HepG2 (cell line): Measurements from ENCODE around the gene PTCD3. TPM values are rescaled to one million over a fixed set of nuclear protein-coding genes. Genes with fewer than 3 reads are reported as not detected.

Experiments used
- ATAC-seq: fragments of 200-7000 bp; cut with Tn5 transposase; 3 replicates; pipeline ENCODE4 v1.9.1; 2020; ENCODE audit warnings: mild to moderate bottlenecking, moderate library complexity
- BruUV-seq: library from RNA; stranded (reverse); fragments of 400-500 nt; replicated peaks from 2 replicates; lab custom pipeline; 2021; lab: Mats Ljungman, UMichigan
- CTCF ChIA-PET: fragments of 300-600 bp; formaldehyde crosslinking; extraction: SDS; loops from one replicate; lab custom pipeline; 2021; ENCODE audit warnings: low total read pairs, inconsistent platforms, low intra/inter-chr PET ratio; lab: Yijun Ruan, JAX
- POLR2A ChIA-PET: fragments of 350-600 bp; sonication (Branson Sonifier 250); formaldehyde crosslinking; loops from one replicate; lab custom pipeline; 2020; ENCODE audit warnings: antibody characterized with exemption, inconsistent platforms; lab: Yijun Ruan, JAX
- DNase-seq: peaks from one replicate; pipeline ENCODE4 v3.0.0-alpha.2; 2015; ENCODE audit warnings: low spot score
- FAIRE-seq: peaks from 3 replicates; lab custom pipeline; 2011; peaks lifted over from hg19 to GRCh38; lab: Jason Lieb, UNC
- H2AFZ ChIP-seq: one replicate; pipeline ENCODE4 v1.6.1; 2011; ENCODE audit warnings: low read length, inconsistent platforms
- H3K27ac ChIP-seq: fragments of 300-600 bp; 3 replicates; pipeline ENCODE4 v1.8.0; 2011; ENCODE audit warnings: mixed run types, mild to moderate bottlenecking, mixed read lengths, low read length, inconsistent platforms; ENCODE audit not compliant: insufficient read depth; ENCODE audit errors: extremely low read length
- H3K27me3 ChIP-seq, 2 experiments: fragments of 200-600 bp in 1 of 2; 2 replicates in 1 of 2; 3 replicates in 1 of 2; pipeline versions ENCODE4 v1.6.0 to v1.8.0; 2011; ENCODE audit warnings: low read length in 2 of 2, mild to moderate bottlenecking in 2 of 2, moderate library complexity in 2 of 2, inconsistent platforms in 1 of 2; ENCODE audit not compliant: insufficient read depth in 2 of 2, control insufficient read depth in 1 of 2
- H3K36me3 ChIP-seq, 2 experiments: fragments of 200-600 bp in 1 of 2; replicated peaks in 1 of 2; 2 replicates in 1 of 2; 3 replicates in 1 of 2; pipeline versions ENCODE4 v1.5.1 to v1.8.0; 2011; ENCODE audit warnings: low read length in 2 of 2, inconsistent platforms in 1 of 2; ENCODE audit not compliant: insufficient read depth in 2 of 2, control insufficient read depth in 1 of 2
- H3K4me1 ChIP-seq: 2 replicates; pipeline ENCODE4 v1.5.1; 2012; ENCODE audit warnings: low read length, inconsistent platforms; ENCODE audit not compliant: insufficient read depth
- H3K4me2 ChIP-seq: 2 replicates; pipeline ENCODE4 v1.6.0; 2011; ENCODE audit warnings: low read depth, low read length, inconsistent platforms
- H3K4me3 ChIP-seq, 3 experiments: fragments of 200-600 bp in 1 of 3; sonication (generic), shearing (Covaris generic) in 1 of 3; replicated peaks in 1 of 3; 2 replicates each; pipeline ENCODE4 v1.5.1; 2011 to 2016; ENCODE audit warnings: low read length in 3 of 3, inconsistent platforms in 2 of 3, low read depth in 2 of 3, mild to moderate bottlenecking in 2 of 3, control low read depth in 1 of 3, mixed read lengths in 1 of 3; ENCODE audit not compliant: insufficient read depth in 1 of 3
- H3K79me2 ChIP-seq: one replicate; pipeline ENCODE4 v1.6.1; 2011; ENCODE audit warnings: low read length, inconsistent platforms; ENCODE audit not compliant: insufficient read depth
- H3K9ac ChIP-seq: 2 replicates; pipeline ENCODE4 v1.6.0; 2011; ENCODE audit warnings: mild to moderate bottlenecking, low read depth, low read length, inconsistent platforms; ENCODE audit not compliant: insufficient read depth
- H3K9me3 ChIP-seq: 2 replicates; pipeline ENCODE4 v1.5.1; 2012; ENCODE audit warnings: mild to moderate bottlenecking, low read length
- H4K20me1 ChIP-seq: 2 replicates; pipeline ENCODE4 v1.6.0; 2011; ENCODE audit warnings: inconsistent platforms, mild to moderate bottlenecking, low read length, moderate library complexity; ENCODE audit not compliant: insufficient read depth
- AKAP8 ChIP-seq: sonication (generic); formaldehyde crosslinking; IDR thresholded peaks from 2 replicates; pipeline ENCODE4 v1.5.1; 2020; ENCODE audit warnings: mild to moderate bottlenecking, missing genetic modification reagents
- HNF4G ChIP-seq, 2 experiments: sonication (generic) in 1 of 2; formaldehyde crosslinking in 1 of 2; IDR thresholded peaks; 2 replicates each; pipeline versions ENCODE4 v1.4.0 to v1.6.1; 2011 to 2020; ENCODE audit warnings: borderline replicate concordance in 2 of 2, low read depth in 2 of 2, mild to moderate bottlenecking in 2 of 2, low read length in 1 of 2, missing genetic modification reagents in 1 of 2, moderate library complexity in 1 of 2
- IKZF4 ChIP-seq: sonication (generic); formaldehyde crosslinking; IDR thresholded peaks from 2 replicates; pipeline ENCODE4 v1.5.1; 2020; ENCODE audit warnings: borderline replicate concordance, mild to moderate bottlenecking, low read depth, missing genetic modification reagents; ENCODE audit errors: not compliant biosample characterization
- JUNB ChIP-seq: sonication (generic); formaldehyde crosslinking; IDR thresholded peaks from 2 replicates; pipeline ENCODE4 v1.8.0; 2022; ENCODE audit warnings: missing genetic modification reagents, mild to moderate bottlenecking, borderline replicate concordance
- NPAS2 ChIP-seq: sonication (generic); formaldehyde crosslinking; IDR thresholded peaks from 2 replicates; pipeline ENCODE4 v1.8.0; 2022; ENCODE audit warnings: mild to moderate bottlenecking, missing genetic modification reagents, borderline replicate concordance
- SNAI1 ChIP-seq: sonication (generic); formaldehyde crosslinking; IDR thresholded peaks from 2 replicates; pipeline ENCODE4 v1.5.0; 2020; ENCODE audit warnings: mild to moderate bottlenecking, missing genetic modification reagents, borderline replicate concordance
- TRIM24 ChIP-seq: sonication (generic); formaldehyde crosslinking; IDR thresholded peaks from 2 replicates; pipeline ENCODE4 v1.8.0; 2022; ENCODE audit warnings: mild to moderate bottlenecking, missing genetic modification reagents
- ZIK1 ChIP-seq: sonication (generic); formaldehyde crosslinking; IDR thresholded peaks from 2 replicates; pipeline ENCODE4 v1.5.0; 2020; ENCODE audit warnings: mild to moderate bottlenecking, low read depth, missing genetic modification reagents, borderline replicate concordance
- WGBS: methylation state at CpG from one replicate; pipeline ENCODE4 v1.1.6; 2017; ENCODE audit warnings: low lambda C conversion rate; 5-methylcytosine and 5-hydroxymethylcytosine counted together
- in situ Hi-C: cut with HindIII; loops from 2 replicates; pipeline ENCODE4 v1.10.0; 2017; ENCODE audit warnings: low pct_unique_long_range_greater_than_20kb; ENCODE audit not compliant: extremely low pct_ligation_motif_present
- intact Hi-C: fragments of 100-400 bp; cut with micrococcal nuclease; formaldehyde crosslinking; loops from one replicate; pipeline ENCODE4 v1.10.0; 2022; ENCODE audit not compliant: unreplicated experiment
- polyA plus RNA-seq, 8 experiments: library from polyadenylated mRNA; depleted of rRNA in 3 of 8; stranded (reverse) in 7 of 8; unstranded in 1 of 8; fragments of >200 nt; fragmentation: Illumina TruSeq in 4 of 8; extraction: Trizol in 4 of 8; gene quantifications; 2 replicates each; pipeline versions ENCODE4 v1.2.1 to v1.2.3, GENCODE V29; 2011 to 2016; ENCODE audit warnings: low read depth in 4 of 8, missing spikeins in 1 of 8, mixed read lengths in 1 of 8; ENCODE audit not compliant: insufficient read depth in 1 of 8
- total RNA-seq, 5 experiments: library from RNA; depleted of rRNA; stranded (reverse); fragments of >200 nt; fragmentation: Illumina TruSeq; extraction: Trizol; gene quantifications; 2 replicates each; pipeline ENCODE4 v1.2.3, GENCODE V29; 2016; ENCODE audit warnings: low read depth in 1 of 5
- TF ChIP-seq, protein P1 (sequence below): sonication (generic); formaldehyde crosslinking; IDR thresholded peaks from 2 replicates; pipeline ENCODE4 v1.5.0; 2020; ENCODE audit warnings: mild to moderate bottlenecking, missing genetic modification reagents

Gene PTCD3
- total and polyA plus RNA-seq, 2 of the 13 experiments (the other 11 are each of a cell fraction or from before 2014, with no cell fraction given): 124 to 309 TPM

DNA sequence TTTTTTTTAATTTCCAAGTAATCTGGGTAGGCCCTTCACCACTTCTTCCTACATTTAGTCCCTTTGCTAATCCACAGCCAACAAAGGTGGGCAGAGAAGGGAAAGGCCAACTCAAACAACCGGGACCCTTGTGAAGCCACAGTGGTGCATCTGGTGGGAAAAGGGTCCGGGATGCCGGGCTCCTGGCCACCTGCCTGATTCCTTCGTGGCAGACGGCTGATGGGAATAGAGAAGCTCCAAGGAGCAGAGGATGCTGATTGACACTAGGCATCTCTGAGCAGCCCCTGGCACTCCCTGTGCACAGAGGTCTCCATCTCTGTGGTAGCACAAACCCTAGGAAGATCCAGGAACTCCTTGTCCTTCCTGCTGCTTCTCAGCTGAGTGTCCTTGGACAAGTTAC is 37.4 kb upstream of the PTCD3 start:
- Histone ChIP-seq H3K9me3 (no peaks in the 10 kb centered on the region), H3K4me3 (no peak overlapping the region), H3K9ac (no peak overlapping the region), H4K20me1 (no peaks in the 10 kb centered on the region), H3K27me3 (no peaks in the 10 kb centered on the region), H3K79me2 (no peaks in the 10 kb centered on the region), H3K36me3 (peaks cover 42 to 95% of the 10 kb centered on the region in 2 experiments), H3K4me2 (no peak overlapping the region), H3K4me1 (no peaks in the 10 kb centered on the region), H2AFZ (no peak overlapping the region), H3K27ac (no peak overlapping the region)
- TF ChIP-seq, protein P1, sequence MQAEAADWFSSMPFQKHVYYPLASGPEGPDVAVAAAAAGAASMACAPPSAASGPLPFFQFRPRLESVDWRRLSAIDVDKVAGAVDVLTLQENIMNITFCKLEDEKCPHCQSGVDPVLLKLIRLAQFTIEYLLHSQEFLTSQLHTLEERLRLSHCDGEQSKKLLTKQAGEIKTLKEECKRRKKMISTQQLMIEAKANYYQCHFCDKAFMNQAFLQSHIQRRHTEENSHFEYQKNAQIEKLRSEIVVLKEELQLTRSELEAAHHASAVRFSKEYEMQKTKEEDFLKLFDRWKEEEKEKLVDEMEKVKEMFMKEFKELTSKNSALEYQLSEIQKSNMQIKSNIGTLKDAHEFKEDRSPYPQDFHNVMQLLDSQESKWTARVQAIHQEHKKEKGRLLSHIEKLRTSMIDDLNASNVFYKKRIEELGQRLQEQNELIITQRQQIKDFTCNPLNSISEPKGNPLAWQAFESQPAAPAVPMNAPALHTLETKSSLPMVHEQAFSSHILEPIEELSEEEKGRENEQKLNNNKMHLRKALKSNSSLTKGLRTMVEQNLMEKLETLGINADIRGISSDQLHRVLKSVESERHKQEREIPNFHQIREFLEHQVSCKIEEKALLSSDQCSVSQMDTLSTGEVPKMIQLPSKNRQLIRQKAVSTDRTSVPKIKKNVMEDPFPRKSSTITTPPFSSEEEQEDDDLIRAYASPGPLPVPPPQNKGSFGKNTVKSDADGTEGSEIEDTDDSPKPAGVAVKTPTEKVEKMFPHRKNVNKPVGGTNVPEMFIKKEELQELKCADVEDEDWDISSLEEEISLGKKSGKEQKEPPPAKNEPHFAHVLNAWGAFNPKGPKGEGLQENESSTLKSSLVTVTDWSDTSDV: no peak
- POLR2A ChIA-PET: no interaction called here
- no TSS peak for BruUV-seq
- CTCF ChIA-PET: no interaction called here
- DNase-seq: no peak
- 97% methylated on average over 5 of the region's 5 CpGs for WGBS
- intact Hi-C loops (no loop called here), in situ Hi-C loops (no loop called here)
- ATAC-seq: no peak
- FAIRE-seq: no peak

DNA sequence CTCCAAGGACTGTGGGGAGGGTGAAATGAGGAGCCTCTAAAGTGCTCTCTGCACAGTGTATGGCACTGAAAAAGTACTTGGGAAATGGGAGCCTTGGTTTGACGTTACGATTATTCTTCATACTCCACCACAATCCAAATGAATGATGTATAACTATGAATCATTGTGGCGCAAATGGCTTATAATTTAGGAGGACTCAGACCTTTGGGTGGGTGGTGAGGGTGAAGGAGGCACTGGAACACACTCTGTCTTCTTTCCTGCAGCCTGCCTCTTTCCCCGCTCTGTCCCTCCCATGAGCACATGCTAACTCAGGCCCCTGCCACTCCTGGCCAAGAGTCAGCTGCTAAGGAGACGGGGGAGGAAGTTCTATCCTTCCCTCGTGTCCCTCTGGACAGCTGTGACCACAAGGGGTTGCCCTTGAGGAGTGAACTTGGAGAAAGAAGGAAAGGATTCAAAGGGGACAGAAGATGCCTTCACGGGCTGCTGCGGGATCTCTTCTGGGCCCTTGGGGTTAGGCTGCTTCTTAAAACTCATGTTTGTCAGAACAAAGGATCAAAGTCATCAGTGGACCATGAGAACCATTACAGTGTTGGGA is 36.8 kb upstream of the PTCD3 start:
- Histone ChIP-seq H3K4me2 (no peak overlapping the region), H3K9me3 (no peaks in the 10 kb centered on the region), H4K20me1 (no peaks in the 10 kb centered on the region), H2AFZ (no peak overlapping the region), H3K4me1 (no peaks in the 10 kb centered on the region), H3K4me3 (no peak overlapping the region), H3K9ac (no peak overlapping the region), H3K27ac (no peak overlapping the region), H3K27me3 (no peaks in the 10 kb centered on the region), H3K79me2 (no peaks in the 10 kb centered on the region), H3K36me3 (peaks cover 47 to 95% of the 10 kb centered on the region in 2 experiments)
- BruUV-seq: no TSS peak
- intact Hi-C loops: no loop called here
- 74% methylated on average over 8 of the region's 8 CpGs for WGBS
- CTCF ChIA-PET: no interaction called here
- POLR2A ChIA-PET: no interaction called here
- no peak for FAIRE-seq
- ATAC-seq: no peak
- in situ Hi-C loops: no loop called here
- no peak for DNase-seq
- TF ChIP-seq AKAP8 (no peak), HNF4G (IDR thresholded peaks at IDR 0.05; ENCODE audit: borderline replicate concordance, low read depth, low read length) (no peak), HNF4G (CRISPR knock-in tag; IDR thresholded peaks at IDR 0.05; ENCODE audit: borderline replicate concordance, low read depth) (no peak), ZIK1 (CRISPR knock-in tag) (no peak), NPAS2 (CRISPR knock-in tag) (no peak), IKZF4 (CRISPR knock-in tag) (no peak), JUNB (CRISPR knock-in tag) (no peak), TRIM24 (CRISPR knock-in tag) (no peak), SNAI1 (CRISPR knock-in tag) (no peak)
